Kidney glomerular epithelial cell (primary cell): ENCODE measurements around the gene LINS1.

Source experiments
- DNase-seq: peaks from one replicate; lab custom pipeline; 2025; lab: John Stamatoyannopoulos, UW

Gene LINS1

DNA sequence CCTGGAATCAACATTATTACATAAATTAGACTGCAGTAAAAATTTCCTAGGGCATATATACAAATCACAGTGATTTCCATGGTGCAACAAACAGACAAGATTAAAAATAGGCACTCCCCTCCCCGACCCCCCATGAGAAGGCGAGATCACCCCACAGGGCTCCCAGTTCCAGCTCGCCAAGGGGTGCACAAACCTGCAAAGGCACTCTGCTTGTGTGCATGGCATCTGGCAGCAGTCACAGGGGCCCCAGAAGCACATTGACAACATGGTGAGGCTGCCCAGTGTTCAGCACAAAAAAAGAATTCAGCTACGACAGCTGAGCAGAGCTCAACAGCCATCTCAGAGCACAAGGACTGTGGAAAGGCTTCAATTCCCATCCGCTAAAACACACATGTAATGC, 54.0 kb downstream of the LINS1 start:
- DNase-seq: no peak

DNA sequence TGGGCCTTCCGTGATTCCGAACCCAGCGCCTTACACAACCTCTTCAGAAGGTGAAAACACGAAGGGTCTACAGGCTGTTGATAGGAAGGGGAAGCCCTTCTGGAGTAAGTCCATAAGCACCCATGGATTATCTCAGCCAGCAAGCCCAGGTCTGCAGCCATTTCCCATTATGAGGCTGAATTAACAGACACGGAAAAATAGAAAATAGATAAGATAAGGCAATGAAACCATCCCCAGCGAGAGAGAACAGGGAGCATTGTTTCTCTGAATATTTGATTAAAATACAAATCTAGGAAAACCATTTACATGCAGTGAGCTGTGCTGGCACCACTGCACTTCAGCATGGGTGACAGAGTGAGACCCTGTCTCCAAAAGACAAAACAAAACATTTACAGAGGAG, 57.0 kb downstream of the LINS1 start:
- DNase-seq: no peak

DNA sequence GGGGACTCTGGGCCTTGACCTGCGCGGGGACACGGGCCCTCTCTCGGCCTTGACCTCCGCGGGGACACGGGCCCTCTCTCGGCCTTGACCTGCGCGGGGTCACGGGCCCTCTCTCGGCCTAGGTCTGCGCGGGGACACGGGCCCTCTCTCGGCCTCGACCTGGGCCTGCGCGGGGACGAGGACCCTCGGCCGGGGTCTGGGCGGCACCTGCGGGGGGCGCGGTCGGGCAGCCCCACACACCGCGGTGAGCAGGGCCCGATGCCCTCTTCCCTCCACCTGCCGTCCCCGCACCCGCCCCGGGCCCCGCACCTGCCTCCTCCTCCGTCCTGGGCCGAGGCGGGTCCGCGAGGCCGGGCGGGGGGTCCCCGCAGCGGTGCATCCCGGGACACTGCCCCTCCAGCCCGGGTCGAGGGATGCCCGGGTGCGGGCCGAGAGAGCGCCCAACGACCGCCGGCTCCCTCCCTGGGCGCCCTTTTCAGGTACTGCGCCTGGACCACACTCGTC, 57.6 kb downstream of the LINS1 start:
- no peak for DNase-seq

- DNase-seq: no peak
Measured at GRCh38 chr15:100542290-100542689, 59.7 kb downstream of the LINS1 start.

DNA sequence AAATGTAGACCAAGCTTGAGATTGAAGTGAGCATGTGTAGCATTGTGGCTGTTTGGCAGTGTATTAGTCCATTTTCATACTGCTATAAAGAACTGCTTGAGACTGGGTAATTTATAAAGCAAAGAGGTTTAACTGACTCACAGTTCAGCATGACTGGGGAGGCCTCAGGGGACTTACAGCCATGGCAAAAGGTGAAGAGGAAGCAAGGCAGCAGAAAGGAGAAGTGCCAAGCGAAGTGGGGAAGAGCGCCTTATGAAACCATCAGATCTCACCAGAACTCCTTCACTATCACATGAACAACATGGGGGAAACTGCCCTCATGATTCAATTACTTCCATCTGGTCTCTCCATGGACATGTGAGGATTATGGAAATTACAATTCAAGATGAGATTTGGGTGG, 64.7 kb downstream of the LINS1 start:
- DNase-seq: no peak

GRCh38 chr15:100536733-100537132, 65.3 kb downstream of the LINS1 start:
- DNase-seq: no peak

GRCh38 chr15:100533886-100534285, 68.1 kb downstream of the LINS1 start:
- no peak for DNase-seq

DNA sequence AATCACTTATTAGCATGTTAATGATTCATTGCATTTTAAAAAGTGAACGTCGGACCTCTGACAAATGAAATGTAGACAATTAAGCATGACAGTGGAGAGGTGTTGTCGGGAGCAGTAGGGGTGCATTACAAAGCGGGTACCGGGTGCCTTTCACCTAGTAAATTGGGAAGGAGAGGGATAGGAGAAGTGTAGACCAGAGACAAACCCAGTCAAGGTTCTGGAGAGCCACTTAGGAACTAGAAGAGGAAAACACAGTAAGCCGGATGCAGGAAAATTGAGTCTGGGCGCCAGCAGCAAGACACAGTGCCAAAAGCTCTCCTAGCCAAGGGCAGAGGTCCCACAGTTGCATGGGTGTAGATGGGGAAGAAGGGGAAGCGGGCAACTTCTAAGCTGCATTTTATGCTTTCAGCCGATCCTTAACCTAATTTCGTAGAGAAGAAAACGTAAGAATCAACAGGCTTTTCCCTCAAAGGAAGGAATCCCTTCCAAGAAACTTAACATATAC, 70.1 kb downstream of the LINS1 start:
- DNase-seq: no peak

DNA sequence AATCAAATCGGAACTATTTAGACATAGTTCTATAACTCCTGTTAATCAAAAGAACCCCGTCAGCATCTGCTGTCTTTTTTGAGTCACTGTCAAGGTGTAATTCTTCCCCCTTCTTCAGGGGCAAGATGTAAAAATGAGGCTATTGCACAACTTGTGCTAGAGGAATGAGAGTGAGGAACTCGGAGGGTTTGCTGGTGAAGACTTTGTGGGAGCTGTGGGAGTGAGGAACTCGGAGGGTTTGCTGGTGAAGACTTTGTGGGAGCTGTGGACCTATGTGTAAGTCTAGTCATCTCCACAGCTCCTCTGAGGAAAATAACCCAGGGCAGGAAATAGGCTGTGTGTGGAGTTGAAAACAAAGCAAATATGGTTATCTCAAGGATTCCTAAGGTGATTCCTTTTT, 70.8 kb downstream of the LINS1 start:
- no peak for DNase-seq

- DNase-seq: no peak
Measured at GRCh38 chr15:100529556-100529955, 72.4 kb downstream of the LINS1 start.

- no peak for DNase-seq
Measured at GRCh38 chr15:100528833-100529428, 73.1 kb downstream of the LINS1 start, which contains the start of gene CERS3. Gene CERS3, minus strand, starts transcription at chr15:100528950. Its CDS starts 27,101 bp downstream, at chr15:100501849.

- no peak for DNase-seq
Measured at GRCh38 chr15:100526027-100526481, 75.9 kb downstream of the LINS1 start.

- DNase-seq: no peak
Measured at GRCh38 chr15:100525436-100525835, 76.5 kb downstream of the LINS1 start.

DNA sequence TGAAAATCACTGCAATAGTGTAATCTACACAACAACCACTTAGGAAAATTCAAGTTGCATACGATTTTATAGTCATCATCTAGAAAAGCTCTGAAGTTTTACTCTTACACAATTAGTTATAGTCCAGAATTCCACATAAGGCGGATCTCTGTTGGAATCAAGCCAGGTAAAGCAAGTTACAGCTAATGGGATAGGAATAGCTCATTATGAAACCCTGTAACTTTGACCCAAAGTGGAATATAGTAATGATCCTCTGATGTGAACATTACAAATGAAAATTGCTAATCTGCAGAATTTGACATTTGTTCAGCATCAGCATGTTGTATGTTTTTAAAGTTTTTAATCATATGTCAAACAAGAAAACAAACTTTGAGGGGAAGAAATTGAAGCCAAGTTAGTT, 77.7 kb downstream of the LINS1 start:
- DNase-seq: no peak

GRCh38 chr15:100521907-100522306, 80.1 kb downstream of the LINS1 start:
- DNase-seq: no peak

- no peak for DNase-seq
Measured at GRCh38 chr15:100520132-100520921, 81.7 kb downstream of the LINS1 start.

DNA sequence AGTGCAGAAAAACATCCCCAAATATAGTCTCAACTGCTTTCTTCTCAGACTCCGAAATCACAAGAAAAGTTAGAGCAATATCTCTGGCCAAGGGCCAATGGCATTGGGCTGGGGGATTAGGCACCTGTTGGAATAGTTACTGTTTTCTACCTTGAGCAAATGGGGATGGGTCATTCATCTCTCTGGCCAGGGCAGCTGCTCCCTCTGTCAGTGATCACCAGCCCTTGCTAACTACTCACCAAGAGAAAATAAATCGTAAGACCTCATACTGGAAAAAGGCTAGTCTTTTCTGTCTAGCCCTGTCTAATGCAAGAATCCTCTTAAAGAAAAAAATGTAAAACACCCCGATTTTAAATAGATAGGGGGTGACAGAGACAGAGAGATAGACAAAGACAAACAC, 84.1 kb downstream of the LINS1 start:
- no peak for DNase-seq
